Esophagus squamous epithelium (tissue), 4 donors: Measurements from ENCODE around the gene TM9SF1.

Experiments
- POLR2A ChIP-seq, 4 donors: fragments of 450-650 bp; IDR thresholded peaks; one replicate each; pipeline ENCODE4 v1.6.1; 2017; ENCODE audit warnings: antibody characterized with exemption in 4 of 4, mild to moderate bottlenecking in 4 of 4, moderate library complexity in 3 of 4
- TF ChIP-seq, protein P1 (sequence below), 6 experiments: fragments of 450-650 bp in 4 of 6; fragments of 200-600 bp in 2 of 6; sonication (generic) in 2 of 6; IDR thresholded peaks; one replicate each; pipeline ENCODE4 v1.5.1; 2016 to 2019; ENCODE audit warnings: antibody characterized with exemption in 6 of 6, mild to moderate bottlenecking in 4 of 6, moderate library complexity in 4 of 6

DNA sequence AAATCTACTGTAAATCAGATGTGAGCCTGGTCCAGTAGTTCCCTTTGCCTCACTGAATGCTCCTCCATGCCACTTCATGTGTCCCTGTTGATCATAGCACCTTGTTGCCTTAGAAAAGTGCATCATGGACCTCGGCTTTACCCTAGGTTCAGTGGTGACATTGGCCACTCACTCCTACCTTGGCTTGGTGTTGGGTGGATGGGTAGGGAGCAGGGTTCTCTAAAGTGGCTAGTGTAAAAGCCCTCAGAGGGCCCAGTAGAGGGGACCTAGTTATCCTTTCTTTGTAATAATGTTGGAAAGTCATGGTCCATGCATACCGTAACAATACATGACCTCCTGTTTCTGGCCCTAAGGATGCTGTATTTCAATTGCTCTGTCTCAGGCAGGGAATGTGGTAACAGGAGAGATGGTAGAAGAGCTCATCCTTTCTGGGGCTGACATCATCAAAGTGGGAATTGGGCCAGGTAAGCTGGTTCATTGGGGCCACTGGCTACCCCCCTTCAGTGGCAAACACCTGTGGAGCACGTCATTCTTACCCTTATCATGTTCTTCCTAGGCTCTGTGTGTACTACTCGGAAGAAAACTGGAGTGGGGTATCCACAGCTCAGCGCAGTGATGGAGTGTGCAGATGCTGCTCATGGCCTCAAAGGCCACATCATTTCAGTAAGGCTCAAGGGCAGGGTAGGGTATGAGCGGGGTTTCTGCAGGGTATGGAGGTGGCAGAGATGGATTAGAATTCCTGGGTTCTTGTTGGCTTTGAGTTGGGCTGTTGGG, 41.6 kb upstream of the TM9SF1 start:
- TF ChIP-seq, protein P1, sequence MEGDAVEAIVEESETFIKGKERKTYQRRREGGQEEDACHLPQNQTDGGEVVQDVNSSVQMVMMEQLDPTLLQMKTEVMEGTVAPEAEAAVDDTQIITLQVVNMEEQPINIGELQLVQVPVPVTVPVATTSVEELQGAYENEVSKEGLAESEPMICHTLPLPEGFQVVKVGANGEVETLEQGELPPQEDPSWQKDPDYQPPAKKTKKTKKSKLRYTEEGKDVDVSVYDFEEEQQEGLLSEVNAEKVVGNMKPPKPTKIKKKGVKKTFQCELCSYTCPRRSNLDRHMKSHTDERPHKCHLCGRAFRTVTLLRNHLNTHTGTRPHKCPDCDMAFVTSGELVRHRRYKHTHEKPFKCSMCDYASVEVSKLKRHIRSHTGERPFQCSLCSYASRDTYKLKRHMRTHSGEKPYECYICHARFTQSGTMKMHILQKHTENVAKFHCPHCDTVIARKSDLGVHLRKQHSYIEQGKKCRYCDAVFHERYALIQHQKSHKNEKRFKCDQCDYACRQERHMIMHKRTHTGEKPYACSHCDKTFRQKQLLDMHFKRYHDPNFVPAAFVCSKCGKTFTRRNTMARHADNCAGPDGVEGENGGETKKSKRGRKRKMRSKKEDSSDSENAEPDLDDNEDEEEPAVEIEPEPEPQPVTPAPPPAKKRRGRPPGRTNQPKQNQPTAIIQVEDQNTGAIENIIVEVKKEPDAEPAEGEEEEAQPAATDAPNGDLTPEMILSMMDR (IDR thresholded peaks at IDR 0.05), result no peak
- TF ChIP-seq POLR2A (IDR thresholded peaks at IDR 0.05), result no peak
